Naive B cell (primary cell): ENCODE measurements around the gene FOXO6. TPM values are rescaled to one million over a fixed set of nuclear protein-coding genes. Genes with fewer than 3 reads are reported as not detected.

ENCODE experiments used
- ATAC-seq, 2 donors: fragments of 150-1000 bp; cut with Tn5 transposase; 2 replicates each; pipeline ENCODE4 v1.10.0; 2021; ENCODE audit warnings: low read depth in 2 of 2, mild to moderate bottlenecking in 2 of 2, moderate library complexity in 2 of 2
- DNase-seq: peaks from one replicate; pipeline ENCODE4 v3.0.0; 2022
- H3K27ac Mint-ChIP-seq, 6 donors: one replicate each; pipeline ENCODE4 v1.8.0; 2020 to 2022; ENCODE audit warnings: mild to moderate bottlenecking in 6 of 6, mixed read lengths in 6 of 6, moderate library complexity in 5 of 6, inconsistent platforms in 2 of 6
- H3K27me3 Mint-ChIP-seq, 3 donors: one replicate each; pipeline ENCODE4 v1.8.0; 2021 to 2022; ENCODE audit warnings: mixed read lengths in 3 of 3, mild to moderate bottlenecking in 1 of 3
- H3K36me3 Mint-ChIP-seq, 2 donors: one replicate each; pipeline ENCODE4 v1.8.0; 2020 to 2022; ENCODE audit warnings: mixed read lengths in 2 of 2, inconsistent platforms in 1 of 2, mild to moderate bottlenecking in 1 of 2
- H3K4me1 Mint-ChIP-seq, 3 donors: one replicate each; pipeline ENCODE4 v1.8.0; 2020 to 2022; ENCODE audit warnings: mixed read lengths in 3 of 3, inconsistent platforms in 1 of 3, mild to moderate bottlenecking in 1 of 3, moderate library complexity in 1 of 3
- H3K4me3 Mint-ChIP-seq, 8 donors: one replicate each; pipeline ENCODE4 v1.8.0; 2020 to 2022; ENCODE audit warnings: mild to moderate bottlenecking in 8 of 8, mixed read lengths in 8 of 8, moderate library complexity in 8 of 8, inconsistent platforms in 2 of 8
- H3K9me3 Mint-ChIP-seq, 7 donors: one replicate each; pipeline ENCODE4 v1.8.0; 2020 to 2022; ENCODE audit warnings: mixed read lengths in 7 of 7, mild to moderate bottlenecking in 5 of 7, inconsistent platforms in 2 of 7, moderate library complexity in 1 of 7
- polyA plus RNA-seq, 6 donors: library from polyadenylated mRNA; unstranded; fragments of 300-500 nt; fragmentation: Illumina TruSeq; gene quantifications; one replicate each; pipeline ENCODE4 v1.2.3, GENCODE V29; 2021; ENCODE audit warnings: low read depth in 6 of 6

FOXO6 gene
- polyA plus RNA-seq, 6 donors from 2014 or later = 0.21 TPM; not detected in 5

DNA sequence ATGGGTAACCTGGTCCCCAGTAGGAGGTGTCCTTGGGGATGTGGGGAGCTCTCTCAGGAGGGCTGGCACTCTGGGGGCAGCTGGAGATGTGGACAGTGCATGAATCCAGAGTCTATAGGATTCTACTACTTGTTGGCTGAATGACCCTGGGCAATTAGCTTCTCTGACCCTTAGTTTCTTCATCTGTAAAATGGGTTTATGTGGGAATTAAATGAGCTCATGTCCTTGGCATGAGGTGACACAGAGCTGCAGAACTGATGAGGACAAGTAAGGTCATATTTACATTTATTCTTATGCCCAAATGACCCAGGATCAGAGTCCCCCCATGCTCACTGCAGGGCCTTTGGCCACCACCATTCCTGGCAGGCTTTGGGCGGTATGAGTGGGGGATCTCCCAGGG lies 29.3 kb downstream of the FOXO6 start:
- Mint-ChIP-seq H3K9me3 (no peaks in the 10 kb centered on the region), H3K4me3 (no peak overlapping the region), H3K27ac (no peak overlapping the region), H3K4me1 (peaks cover 0 to 16% (median 1%) of the 10 kb centered on the region in 3 donors), H3K27me3 (peaks cover 8 to 46% (median 40%) of the 10 kb centered on the region in 3 donors), H3K36me3 (no peaks in the 10 kb centered on the region)
- ATAC-seq (no peak), DNase-seq (no peak)

DNA sequence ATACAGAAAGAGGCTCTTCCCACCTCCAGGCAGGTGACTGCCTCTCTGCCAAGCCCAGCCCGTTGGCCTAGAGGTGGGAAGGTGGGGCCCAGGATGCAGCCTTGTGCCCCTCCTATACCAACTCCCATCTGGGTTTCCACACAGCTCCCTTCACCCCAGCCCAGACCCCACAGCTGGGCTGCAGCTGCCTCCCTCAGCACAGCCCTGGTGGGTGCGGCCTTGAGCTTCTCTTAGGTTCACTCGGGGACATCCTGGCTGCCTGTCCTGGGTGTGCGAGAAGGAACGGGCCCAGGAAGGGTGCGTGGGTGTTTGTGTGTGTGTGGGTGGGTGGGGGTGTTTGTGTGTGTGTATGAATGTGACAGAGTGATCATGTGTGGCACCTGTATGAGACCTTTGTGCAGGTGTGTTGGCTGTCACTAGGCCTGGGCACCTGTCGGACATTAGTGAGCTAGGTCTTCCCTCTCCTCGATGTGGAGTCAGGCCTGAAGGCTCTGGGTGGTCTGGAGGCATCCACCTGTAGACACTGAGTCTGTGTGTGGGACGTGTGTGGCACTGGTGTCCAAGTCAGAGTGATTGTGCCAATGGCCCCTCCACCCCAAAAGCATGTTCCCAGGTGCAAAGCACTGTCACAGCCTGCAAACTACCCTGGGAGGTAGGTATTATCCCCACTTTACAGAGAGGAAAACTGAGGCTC lies 30.7 kb downstream of the FOXO6 start:
- H3K4me3 Mint-ChIP-seq = no peak overlapping the region
- H3K27me3 Mint-ChIP-seq = peaks cover 9 to 45% (median 42%) of the 10 kb centered on the region in 3 donors
- DNase-seq (no peak), ATAC-seq (no peak)
- H3K36me3 Mint-ChIP-seq = no peaks in the 10 kb centered on the region
- no peak overlapping the region for H3K27ac Mint-ChIP-seq
- H3K9me3 Mint-ChIP-seq = no peaks in the 10 kb centered on the region
- H3K4me1 Mint-ChIP-seq = peaks cover 0 to 20% (median 5%) of the 10 kb centered on the region in 3 donors

DNA sequence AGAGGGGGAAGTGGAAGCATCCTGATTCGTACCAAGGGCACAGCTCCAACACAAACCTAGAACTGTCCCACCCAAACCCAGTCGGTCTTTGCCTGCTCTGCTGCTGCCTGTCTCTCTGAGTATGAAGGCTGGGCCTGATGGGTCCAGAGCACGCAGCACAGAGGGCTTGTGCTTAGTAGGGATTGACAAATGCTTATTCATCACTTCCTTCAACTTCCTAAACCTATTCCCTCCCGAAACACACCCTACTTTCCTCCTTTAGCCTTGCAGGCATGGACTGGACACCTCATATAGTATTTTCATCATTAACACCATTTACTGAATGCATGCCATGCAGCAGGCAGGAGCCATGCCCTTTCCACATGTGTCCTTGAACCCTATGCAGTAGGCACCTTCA lies 31.3 kb downstream of the FOXO6 start:
- Mint-ChIP-seq H3K27me3 (peaks cover 5 to 41% (median 39%) of the 10 kb centered on the region in 3 donors), H3K36me3 (no peaks in the 10 kb centered on the region), H3K4me3 (no peak overlapping the region), H3K9me3 (no peaks in the 10 kb centered on the region), H3K27ac (no peak overlapping the region), H3K4me1 (peaks cover 0 to 20% (median 5%) of the 10 kb centered on the region in 3 donors)
- ATAC-seq = no peak
- no peak for DNase-seq

DNA sequence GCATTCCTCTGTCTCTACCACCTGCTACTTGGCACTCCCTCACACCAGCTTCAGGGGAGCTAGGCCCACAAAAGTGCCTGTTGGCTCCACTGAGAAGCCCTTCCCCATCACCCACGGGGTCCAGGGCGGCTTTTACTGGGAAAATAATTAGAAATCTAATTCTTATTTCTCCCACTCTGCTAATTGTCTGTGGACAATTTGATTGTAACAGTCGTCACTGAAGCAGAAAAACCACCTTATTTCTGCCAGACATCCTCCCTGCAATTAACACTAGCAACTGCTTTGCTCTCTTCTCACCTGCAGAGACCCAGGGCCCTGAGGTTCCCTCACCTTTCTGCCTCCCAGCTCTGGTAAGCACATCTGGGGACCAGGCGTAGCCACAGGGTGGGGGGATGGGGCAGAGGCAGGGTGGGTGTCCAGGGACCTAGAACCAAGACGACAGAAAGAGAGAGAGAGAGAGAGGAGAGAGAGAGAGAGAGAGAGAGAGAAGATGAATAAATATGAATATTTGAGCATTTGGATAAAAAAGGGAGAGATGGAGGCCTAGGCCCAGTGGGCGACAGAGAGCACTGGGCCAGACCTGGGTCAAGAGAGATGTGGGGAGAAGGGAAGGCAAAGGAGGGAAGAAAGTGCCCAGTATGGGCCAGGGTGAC lies 32.6 kb downstream of the FOXO6 start:
- Mint-ChIP-seq H3K27ac (no peak overlapping the region), H3K27me3 (peaks cover 5 to 35% (median 32%) of the 10 kb centered on the region in 3 donors), H3K9me3 (no peaks in the 10 kb centered on the region), H3K4me3 (no peak overlapping the region), H3K4me1 (peaks cover 0 to 27% (median 5%) of the 10 kb centered on the region in 3 donors), H3K36me3 (no peaks in the 10 kb centered on the region)
- DNase-seq (no peak), ATAC-seq (no peak)

DNA sequence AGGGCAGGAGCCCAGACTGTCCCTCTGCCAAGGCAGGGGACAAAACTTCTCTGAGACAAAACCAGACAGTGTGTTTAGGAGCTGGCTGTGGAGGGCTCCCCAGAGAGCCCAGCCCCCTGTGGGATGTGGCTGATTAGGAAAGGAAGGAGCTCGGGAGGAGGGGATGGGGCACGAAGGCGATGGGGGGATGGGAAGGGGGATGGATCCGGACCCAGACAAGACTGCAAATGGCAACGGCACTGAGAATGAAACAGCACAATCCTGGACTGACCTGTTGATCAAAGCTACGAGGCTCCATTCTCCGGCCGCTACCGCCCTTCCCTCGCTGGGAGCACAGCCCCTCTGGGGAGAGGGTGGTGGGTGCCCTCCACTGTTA lies 33.1 kb downstream of the FOXO6 start:
- ATAC-seq (no peak), DNase-seq (no peak)
- Mint-ChIP-seq H3K36me3 (no peaks in the 10 kb centered on the region), H3K9me3 (no peaks in the 10 kb centered on the region), H3K27me3 (peaks cover 5 to 35% (median 32%) of the 10 kb centered on the region in 3 donors), H3K27ac (no peak overlapping the region), H3K4me3 (no peak overlapping the region), H3K4me1 (peaks cover 0 to 33% (median 5%) of the 10 kb centered on the region in 3 donors)

DNA sequence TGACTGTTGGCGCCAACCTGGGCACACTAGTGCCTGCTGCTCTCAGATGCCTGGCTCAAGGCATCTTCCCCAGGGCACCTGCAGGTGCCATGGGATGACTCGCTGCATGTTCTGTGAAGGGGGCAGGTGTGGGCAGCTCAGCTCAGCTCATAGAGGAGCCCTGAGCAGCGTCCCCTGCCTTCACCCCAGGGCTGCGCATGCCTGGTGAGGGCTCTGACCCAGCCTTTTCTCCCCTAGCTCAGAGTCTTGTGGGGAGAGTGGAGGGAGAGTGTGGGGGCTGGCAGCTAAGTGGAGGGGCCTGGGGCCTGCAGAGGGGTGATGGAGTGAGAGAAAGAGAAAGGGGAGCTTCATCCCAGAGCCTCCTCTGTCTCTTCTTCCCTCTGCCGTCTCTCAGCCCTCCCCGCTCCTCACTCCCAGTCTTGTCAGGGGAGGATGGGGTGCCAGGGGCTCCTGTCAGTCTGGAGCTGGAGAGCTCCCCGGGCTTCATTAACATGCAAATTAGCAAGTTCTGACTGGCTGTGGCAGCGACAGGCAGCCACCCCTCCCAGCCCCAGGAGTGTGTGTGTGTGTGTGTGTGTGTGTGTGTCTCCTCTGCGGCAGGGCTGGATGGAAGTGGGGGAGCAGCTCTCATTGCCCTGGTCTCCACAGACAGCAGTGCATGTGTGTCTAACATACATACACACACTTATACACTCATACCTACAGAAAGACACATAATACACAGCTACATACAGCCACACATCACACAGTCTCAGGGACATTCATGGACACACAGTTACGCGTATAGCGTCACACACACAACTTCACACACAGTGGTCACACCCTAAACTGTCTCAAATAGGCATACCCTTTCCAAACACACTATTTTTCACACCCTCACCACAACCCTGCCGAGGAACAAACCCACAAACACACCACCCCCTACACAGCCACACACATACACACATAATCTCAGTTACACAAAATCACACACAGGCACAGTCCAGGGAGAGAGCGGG lies 34.0 kb downstream of the FOXO6 start:
- H3K27me3 Mint-ChIP-seq = peaks cover 5 to 32% (median 28%) of the 10 kb centered on the region in 3 donors
- no peaks in the 10 kb centered on the region for H3K36me3 Mint-ChIP-seq
- DNase-seq = no peak
- peak overlapping the region in 3 of 6 donors; percentile 26 to 69 (median 36) for H3K27ac Mint-ChIP-seq
- no peak overlapping the region for H3K4me3 Mint-ChIP-seq
- peaks cover 0 to 6% (median 3%) of the 10 kb centered on the region in 7 donors for H3K9me3 Mint-ChIP-seq
- peaks cover 3 to 42% (median 5%) of the 10 kb centered on the region in 3 donors for H3K4me1 Mint-ChIP-seq
- peak; percentile 12 to 16 for ATAC-seq

DNA sequence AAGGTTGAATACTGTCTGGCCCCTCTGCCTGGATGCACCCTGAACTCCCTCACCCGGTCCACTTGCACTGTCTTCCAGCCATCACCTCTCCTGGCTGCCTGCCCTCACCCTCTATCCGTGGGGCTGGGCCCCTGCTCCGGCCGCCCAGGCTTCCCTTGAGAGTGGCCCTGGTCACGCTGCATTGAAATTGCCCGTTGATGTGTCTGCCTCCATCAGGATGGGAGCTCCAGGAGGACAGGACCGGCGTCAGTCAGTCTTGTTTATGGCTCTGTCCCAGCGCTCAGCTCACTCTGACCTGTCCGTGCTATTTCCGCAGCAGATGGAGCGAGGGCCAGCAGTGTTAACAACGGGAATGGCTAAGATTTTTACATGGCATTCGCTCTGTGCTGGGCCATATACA lies 34.9 kb downstream of the FOXO6 start:
- Mint-ChIP-seq H3K27ac (peak overlapping the region in 1 of 6 donors; percentile 41), H3K4me3 (peak overlapping the region in 2 of 8 donors; percentile 40 to 42), H3K4me1 (peaks cover 3 to 43% (median 5%) of the 10 kb centered on the region in 3 donors), H3K27me3 (peaks cover 5 to 32% (median 28%) of the 10 kb centered on the region in 3 donors), H3K9me3 (peaks cover 0 to 14% (median 7%) of the 10 kb centered on the region in 7 donors), H3K36me3 (no peaks in the 10 kb centered on the region)
- no peak for ATAC-seq
- no peak for DNase-seq

DNA sequence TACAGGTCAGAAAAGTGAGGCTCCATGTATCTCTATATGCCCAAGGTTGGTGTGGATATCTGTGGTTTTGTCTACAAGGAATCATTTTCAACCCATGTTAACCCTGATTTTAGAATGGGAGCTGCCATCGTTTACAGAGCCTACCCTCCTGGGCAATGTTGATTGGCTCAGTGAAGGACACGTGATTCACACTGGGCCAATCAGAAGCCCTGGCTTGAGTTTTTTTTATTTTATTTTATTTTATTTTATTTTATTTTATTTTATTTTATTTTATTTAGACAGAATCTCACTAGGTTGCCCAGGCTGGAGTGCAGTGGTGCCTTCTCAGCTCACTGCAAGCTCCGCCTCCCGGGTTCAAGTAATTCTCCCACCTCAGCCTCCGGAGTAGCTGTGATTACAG lies 35.8 kb downstream of the FOXO6 start:
- Mint-ChIP-seq H3K27me3 (peaks cover 5 to 32% (median 32%) of the 10 kb centered on the region in 3 donors), H3K4me3 (no peak overlapping the region), H3K27ac (no peak overlapping the region), H3K36me3 (no peaks in the 10 kb centered on the region), H3K4me1 (peaks cover 3 to 43% (median 5%) of the 10 kb centered on the region in 3 donors), H3K9me3 (peaks cover 2 to 16% (median 9%) of the 10 kb centered on the region in 7 donors)
- ATAC-seq (no peak), DNase-seq (no peak)

DNA sequence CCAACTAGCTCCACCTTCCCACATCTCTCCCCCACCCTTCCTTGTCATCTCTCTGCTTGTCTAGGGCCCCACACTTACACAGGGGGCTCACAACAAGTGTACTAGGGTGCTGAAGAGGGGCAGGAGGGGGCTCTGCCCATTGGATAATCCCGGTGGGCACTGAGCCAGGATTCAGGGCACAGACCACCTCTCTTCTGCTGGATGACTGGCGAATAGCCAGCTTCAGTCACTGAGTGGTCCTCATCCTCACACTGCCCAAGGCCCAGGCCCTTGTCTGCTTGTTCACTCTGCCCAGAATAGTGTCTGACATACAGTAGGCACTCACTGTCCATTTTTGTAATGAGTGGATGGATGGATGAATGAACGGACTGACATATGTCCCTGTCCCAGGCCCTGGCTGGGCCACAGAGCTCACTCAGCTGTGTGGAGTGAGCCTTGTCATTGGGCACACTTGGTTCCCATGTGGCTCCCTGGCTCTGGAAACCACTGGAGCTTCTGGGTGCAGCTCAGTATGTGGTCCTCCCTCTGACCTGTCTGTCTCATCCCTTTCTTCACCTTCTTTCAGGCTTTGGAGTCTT lies 36.6 kb downstream of the FOXO6 start:
- H3K9me3 Mint-ChIP-seq = peaks cover 2 to 16% (median 9%) of the 10 kb centered on the region in 7 donors

DNA sequence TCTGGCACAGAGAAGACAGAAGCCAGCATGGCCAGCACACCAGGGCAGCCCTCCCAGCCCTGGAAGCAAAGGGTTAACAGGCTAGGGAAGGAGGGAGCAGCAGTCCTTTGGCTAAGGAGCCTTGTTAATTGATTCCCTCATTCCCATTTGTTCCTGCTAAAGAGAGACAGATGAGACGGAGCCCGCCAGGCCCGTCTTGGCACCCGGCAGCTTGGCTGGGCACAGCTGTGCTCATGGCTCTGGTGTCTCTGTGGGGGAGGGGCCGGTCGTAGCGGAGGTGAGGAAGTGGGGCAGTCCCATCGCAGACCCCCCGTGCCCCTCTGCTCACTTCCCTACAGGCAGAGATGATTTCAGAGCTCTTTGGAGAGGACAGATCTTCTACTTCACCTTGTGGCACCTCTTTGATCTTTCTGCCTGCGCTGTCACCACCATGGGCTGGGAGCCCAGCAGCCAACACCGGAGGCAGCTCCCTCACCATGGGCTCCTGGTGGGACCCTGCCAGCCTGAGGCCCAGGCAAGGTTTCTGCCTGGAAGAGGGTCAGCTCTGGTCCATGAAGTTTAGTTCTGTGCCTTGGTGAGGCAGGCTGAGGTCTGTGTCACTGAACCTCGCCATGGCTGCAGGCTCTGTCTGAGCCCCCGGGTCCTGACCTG lies 38.0 kb downstream of the FOXO6 start:
- peaks cover 2 to 16% (median 9%) of the 10 kb centered on the region in 7 donors for H3K9me3 Mint-ChIP-seq
- H3K27me3 Mint-ChIP-seq = peaks cover 5 to 37% (median 37%) of the 10 kb centered on the region in 3 donors
- no peaks in the 10 kb centered on the region for H3K36me3 Mint-ChIP-seq
- ATAC-seq (peak; percentile 43 to 71), DNase-seq (no peak)
- no peak overlapping the region for H3K27ac Mint-ChIP-seq
- peak overlapping the region in 1 of 8 donors; percentile 38 for H3K4me3 Mint-ChIP-seq
- peaks cover 3 to 38% (median 5%) of the 10 kb centered on the region in 3 donors for H3K4me1 Mint-ChIP-seq

More for the DNA sequence above, 36.6 kb downstream of the FOXO6 start:
- DNase-seq (no peak), ATAC-seq (no peak)
- peaks cover 3 to 43% (median 5%) of the 10 kb centered on the region in 3 donors for H3K4me1 Mint-ChIP-seq
- no peak overlapping the region for H3K27ac Mint-ChIP-seq
- peaks cover 5 to 33% (median 33%) of the 10 kb centered on the region in 3 donors for H3K27me3 Mint-ChIP-seq
- H3K4me3 Mint-ChIP-seq = no peak overlapping the region
- H3K36me3 Mint-ChIP-seq = no peaks in the 10 kb centered on the region

DNA sequence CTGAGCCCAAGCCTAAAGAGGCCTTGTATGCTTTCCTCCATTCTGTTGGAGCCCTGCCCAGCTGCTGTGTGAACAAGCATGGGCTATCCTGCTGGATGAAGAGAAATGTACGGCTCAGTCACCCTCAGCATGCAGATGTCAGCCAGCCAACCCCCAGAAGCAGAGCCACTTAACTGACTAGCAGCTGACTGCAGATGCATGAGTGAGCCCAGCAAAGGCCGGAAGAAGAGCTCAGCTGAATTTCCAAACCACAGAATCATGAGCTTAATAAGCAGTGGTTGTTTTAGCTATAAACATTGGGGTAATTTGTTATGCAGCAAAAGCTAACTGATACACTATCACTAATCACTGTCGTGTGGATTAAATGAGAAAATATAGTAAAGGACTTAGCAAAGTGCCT lies 39.0 kb downstream of the FOXO6 start:
- no peak overlapping the region for H3K27ac Mint-ChIP-seq
- H3K4me1 Mint-ChIP-seq = peaks cover 3 to 30% (median 5%) of the 10 kb centered on the region in 3 donors
- peak overlapping the region in 3 of 8 donors; percentile 10 to 19 (median 18) for H3K4me3 Mint-ChIP-seq
- ATAC-seq (peak; percentile 34 to 57), DNase-seq (no peak)
- H3K9me3 Mint-ChIP-seq = peaks cover 2 to 16% (median 9%) of the 10 kb centered on the region in 7 donors
- H3K36me3 Mint-ChIP-seq = no peaks in the 10 kb centered on the region
- peaks cover 5 to 38% (median 34%) of the 10 kb centered on the region in 3 donors for H3K27me3 Mint-ChIP-seq

DNA sequence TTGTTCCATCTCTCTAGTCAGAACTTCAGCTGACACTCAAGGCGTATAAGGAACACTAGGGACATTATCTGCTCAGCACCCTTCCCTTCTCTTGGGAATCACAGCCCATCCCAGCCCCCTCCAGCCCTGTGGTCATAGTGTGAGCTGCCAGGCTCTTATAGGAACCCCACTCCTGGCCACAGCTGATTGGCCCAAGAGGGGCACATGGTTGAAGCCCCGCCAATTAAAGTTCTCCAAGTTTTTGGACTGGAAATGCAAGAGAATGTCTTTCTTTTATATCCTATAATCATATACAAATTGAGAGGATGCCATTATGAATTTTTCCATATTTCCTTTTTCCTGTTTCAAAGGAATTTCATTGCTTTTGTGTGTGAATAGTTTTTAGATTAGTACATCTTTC lies 40.7 kb downstream of the FOXO6 start:
- ATAC-seq = no peak
- Mint-ChIP-seq H3K36me3 (no peaks in the 10 kb centered on the region), H3K27me3 (peaks cover 0 to 28% (median 28%) of the 10 kb centered on the region in 3 donors), H3K9me3 (peaks cover 2 to 16% (median 9%) of the 10 kb centered on the region in 7 donors), H3K4me3 (peak overlapping the region in 1 of 8 donors; percentile 44), H3K4me1 (peaks cover 0 to 23% (median 3%) of the 10 kb centered on the region in 3 donors), H3K27ac (peak overlapping the region in 1 of 6 donors; percentile 62)
- no peak for DNase-seq
